GM10266 (cell line): Measurements from ENCODE around the gene CRYGS.
A peak's percentile ranks its signal among the peaks of the same experiment; 100 is the strongest.

Source experiments
- DNase-seq: peaks from one replicate; pipeline ENCODE4 v3.0.0; 2012; ENCODE audit errors: extremely low spot score
- TF ChIP-seq, protein P1 (sequence below): IDR thresholded peaks from 2 replicates; pipeline ENCODE4 v1.5.1; 2012; ENCODE audit warnings: mild to moderate bottlenecking, low read depth; ENCODE audit not compliant: control insufficient read depth, insufficient read depth; ENCODE audit errors: missing control alignments

Gene CRYGS

DNA sequence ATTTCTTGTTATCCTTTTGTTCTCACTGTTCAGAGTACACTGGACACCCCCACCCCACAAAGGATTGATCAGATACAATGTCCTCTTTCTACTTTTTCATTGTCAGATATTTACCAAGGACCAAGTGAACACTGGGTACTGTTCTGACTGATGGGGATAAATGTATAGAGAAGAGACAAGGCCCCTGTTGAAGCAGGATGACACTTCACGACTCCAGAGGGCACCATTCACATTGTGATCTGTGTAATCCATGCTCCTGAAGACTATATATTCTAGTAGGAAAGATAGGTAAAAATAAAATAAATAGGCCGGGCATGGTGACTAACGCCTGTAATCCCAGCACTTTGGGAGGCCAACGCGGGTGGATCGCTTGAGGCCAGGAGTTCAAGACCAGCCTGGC lies 7.2 kb upstream of the CRYGS start:
- DNase-seq: no peak

GRCh38 chr3:186549497-186549896 lies 5.3 kb upstream of the CRYGS start:
- TF ChIP-seq, protein P1, sequence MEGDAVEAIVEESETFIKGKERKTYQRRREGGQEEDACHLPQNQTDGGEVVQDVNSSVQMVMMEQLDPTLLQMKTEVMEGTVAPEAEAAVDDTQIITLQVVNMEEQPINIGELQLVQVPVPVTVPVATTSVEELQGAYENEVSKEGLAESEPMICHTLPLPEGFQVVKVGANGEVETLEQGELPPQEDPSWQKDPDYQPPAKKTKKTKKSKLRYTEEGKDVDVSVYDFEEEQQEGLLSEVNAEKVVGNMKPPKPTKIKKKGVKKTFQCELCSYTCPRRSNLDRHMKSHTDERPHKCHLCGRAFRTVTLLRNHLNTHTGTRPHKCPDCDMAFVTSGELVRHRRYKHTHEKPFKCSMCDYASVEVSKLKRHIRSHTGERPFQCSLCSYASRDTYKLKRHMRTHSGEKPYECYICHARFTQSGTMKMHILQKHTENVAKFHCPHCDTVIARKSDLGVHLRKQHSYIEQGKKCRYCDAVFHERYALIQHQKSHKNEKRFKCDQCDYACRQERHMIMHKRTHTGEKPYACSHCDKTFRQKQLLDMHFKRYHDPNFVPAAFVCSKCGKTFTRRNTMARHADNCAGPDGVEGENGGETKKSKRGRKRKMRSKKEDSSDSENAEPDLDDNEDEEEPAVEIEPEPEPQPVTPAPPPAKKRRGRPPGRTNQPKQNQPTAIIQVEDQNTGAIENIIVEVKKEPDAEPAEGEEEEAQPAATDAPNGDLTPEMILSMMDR: no peak
- DNase-seq: no peak

More for the DNA sequence above, 7.2 kb upstream of the CRYGS start:
- TF ChIP-seq, protein P1: no peak

DNA sequence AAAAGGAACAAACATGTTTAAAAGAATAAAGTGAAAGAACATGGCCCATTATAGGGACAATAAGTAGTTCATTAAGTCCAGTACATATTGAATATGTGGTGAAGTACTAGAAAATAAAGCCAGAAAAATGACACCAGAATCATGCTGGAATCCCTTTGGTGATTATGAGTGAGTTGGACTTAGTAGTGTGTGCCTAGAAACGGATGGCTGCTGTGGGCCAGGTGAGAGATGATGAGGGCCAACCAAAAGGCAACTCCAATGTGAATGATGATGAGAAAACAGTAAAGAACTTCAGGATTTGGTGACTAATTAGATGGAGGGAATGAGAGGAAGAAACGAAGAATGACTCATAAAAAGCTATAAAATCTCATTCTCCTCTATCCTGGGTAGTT lies 3.3 kb downstream of the CRYGS start:
- no peak for DNase-seq
- TF ChIP-seq, protein P1: no peak

DNA sequence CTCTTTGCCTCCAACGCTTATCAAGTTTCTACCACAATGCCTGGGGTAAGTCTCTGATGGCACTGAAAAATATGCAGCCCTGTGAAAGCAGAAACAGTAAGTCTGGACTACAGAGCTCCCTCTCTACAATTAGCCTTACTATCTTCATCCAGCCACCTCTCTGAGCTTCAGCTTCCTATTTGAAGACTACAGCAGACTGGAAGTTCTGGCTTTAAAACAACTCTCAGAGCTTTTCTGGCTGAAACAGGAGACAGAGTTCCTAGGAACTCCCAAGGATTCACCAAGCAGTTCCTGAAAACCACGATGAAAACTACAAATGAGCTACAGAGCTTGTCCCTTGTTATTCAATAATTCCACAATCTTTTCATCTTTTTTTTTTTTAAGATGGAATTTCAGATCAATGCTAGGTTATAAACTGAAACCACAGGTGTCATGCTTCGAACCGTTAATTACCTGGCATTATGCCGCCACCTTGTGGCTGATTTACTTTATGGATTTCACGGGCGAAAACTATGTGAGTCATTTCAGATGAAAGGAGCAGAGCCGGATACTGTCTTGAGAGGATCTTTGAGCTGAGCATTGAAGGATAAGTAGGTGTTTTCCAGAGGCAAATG lies 3.9 kb downstream of the CRYGS start:
- TF ChIP-seq, protein P1: peak; percentile 94
- DNase-seq: peak; percentile 66

GRCh38 chr3:186538779-186539178 lies 5.4 kb downstream of the CRYGS start:
- no peak for DNase-seq
- TF ChIP-seq, protein P1: no peak

DNA sequence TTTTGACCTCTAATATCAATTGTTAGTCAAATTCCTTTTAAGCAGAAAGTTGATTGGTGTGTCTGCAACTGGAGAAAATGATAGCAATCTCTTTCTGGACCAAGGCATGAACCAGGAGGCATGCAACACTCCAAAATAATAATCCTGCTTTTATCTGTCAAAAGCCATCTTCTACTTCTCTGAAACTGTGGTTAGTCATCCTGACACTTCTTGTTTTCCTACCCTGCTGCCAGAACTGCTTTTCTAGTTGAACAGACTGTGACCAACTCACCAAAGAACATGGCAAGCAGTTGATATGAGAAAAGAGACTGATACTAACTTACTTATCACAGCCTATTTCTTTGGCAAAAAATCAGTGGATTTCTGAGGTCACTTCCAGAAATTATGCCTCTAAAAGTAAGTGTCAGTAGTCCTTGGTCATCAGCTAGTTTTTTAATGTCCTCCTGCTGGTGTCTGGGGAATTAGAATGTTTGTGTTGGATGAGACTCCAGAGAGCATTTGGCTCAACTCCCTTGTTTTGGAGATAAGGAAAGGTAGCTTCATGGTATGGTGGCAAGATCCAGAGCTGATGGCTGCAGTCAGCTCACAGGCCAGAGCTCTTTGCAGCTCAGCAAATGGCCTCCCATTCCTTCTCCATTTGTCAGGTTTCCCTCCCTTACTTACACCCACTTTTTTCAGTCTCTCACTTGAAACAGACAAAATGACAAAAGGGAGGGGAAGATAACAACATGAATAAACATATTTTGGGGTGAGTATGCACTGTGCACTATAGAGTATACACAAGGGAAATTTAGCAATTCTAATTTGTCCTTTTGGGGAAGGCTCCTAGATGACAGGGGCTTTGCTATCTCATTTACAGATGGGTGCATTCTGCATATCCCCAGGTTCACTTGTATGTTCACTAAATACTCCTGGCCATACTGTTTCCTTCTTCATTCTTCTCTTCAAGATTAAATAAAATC lies 7.0 kb downstream of the CRYGS start:
- DNase-seq: no peak
- TF ChIP-seq, protein P1: no peak
